GM13976 (cell line): ENCODE results near the gene ZNF48.

ENCODE experiments used
- DNase-seq: peaks from one replicate; pipeline ENCODE4 v3.0.0; 2012; ENCODE audit warnings: low spot score
- in situ Hi-C: fragments of 300-500 bp; cut with MboI; formaldehyde crosslinking; loops from one replicate; pipeline ENCODE4 v1.12.0; 2022; ENCODE audit warnings: low sequenced_read_pairs, mixed read lengths, inconsistent platforms; ENCODE audit not compliant: unreplicated experiment
- TF ChIP-seq, protein P1 (sequence below): IDR thresholded peaks from 2 replicates; pipeline ENCODE4 v1.5.1; 2012; ENCODE audit warnings: borderline replicate concordance, mild to moderate bottlenecking; ENCODE audit not compliant: insufficient read depth; ENCODE audit errors: extremely low read depth, missing control alignments, control extremely low read depth

The ZNF48 gene

GRCh38 chr16:30358990-30359870, 36.0 kb upstream of the ZNF48 start:
- TF ChIP-seq, protein P1, sequence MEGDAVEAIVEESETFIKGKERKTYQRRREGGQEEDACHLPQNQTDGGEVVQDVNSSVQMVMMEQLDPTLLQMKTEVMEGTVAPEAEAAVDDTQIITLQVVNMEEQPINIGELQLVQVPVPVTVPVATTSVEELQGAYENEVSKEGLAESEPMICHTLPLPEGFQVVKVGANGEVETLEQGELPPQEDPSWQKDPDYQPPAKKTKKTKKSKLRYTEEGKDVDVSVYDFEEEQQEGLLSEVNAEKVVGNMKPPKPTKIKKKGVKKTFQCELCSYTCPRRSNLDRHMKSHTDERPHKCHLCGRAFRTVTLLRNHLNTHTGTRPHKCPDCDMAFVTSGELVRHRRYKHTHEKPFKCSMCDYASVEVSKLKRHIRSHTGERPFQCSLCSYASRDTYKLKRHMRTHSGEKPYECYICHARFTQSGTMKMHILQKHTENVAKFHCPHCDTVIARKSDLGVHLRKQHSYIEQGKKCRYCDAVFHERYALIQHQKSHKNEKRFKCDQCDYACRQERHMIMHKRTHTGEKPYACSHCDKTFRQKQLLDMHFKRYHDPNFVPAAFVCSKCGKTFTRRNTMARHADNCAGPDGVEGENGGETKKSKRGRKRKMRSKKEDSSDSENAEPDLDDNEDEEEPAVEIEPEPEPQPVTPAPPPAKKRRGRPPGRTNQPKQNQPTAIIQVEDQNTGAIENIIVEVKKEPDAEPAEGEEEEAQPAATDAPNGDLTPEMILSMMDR, result no peak
- DNase-seq, result no peak
- in situ Hi-C loops, result no loop called here

DNA sequence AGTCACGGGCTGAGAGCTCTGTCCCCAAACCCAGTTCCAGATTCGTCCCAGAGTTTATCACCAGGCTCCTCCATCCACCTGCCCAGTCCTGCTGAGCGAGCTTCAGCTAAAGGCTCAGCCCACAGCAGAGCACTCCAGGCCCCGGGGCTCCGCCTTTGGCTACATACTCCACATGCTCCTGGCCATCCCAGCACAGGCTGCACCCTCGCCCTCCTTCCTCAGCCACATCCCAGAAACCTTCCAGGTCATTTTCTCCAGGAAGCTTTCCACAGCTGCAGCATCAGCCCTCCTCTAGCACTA, 35.4 kb upstream of the ZNF48 start:
- in situ Hi-C loops, result no loop called here
- TF ChIP-seq, protein P1, result no peak
- DNase-seq, result no peak

- in situ Hi-C loops, result no loop called here
- DNase-seq, result no peak
- TF ChIP-seq, protein P1, result no peak
Measured at GRCh38 chr16:30361180-30361579, 34.0 kb upstream of the ZNF48 start.

GRCh38 chr16:30365200-30365599, 30.0 kb upstream of the ZNF48 start:
- in situ Hi-C loops, result no loop called here
- TF ChIP-seq, protein P1, result no peak
- DNase-seq, result no peak

GRCh38 chr16:30366511-30366910, 28.7 kb upstream of the ZNF48 start:
- TF ChIP-seq, protein P1, result no peak
- no peak for DNase-seq
- in situ Hi-C loops, result no loop called here

GRCh38 chr16:30367349-30368009, 27.7 kb upstream of the ZNF48 start:
- TF ChIP-seq, protein P1, result no peak
- no peak for DNase-seq
- in situ Hi-C loops, result no loop called here
